HG02970 (cell line): ENCODE data around the gene SLC25A20.
"Not testable (repeated sequence)": the region's sequence is repeated elsewhere in the genome, so short reads cannot be mapped to it uniquely, and the experiment has no call there.

Source experiments
- ATAC-seq: cut with Tn5 transposase; IDR thresholded peaks from one replicate; pipeline ENCODE4 v1.9.1; 2021; ENCODE audit warnings: mild to moderate bottlenecking, moderate library complexity, moderate number of reproducible peaks; ENCODE audit not compliant: unreplicated experiment, low FRiP score

The SLC25A20 gene

DNA sequence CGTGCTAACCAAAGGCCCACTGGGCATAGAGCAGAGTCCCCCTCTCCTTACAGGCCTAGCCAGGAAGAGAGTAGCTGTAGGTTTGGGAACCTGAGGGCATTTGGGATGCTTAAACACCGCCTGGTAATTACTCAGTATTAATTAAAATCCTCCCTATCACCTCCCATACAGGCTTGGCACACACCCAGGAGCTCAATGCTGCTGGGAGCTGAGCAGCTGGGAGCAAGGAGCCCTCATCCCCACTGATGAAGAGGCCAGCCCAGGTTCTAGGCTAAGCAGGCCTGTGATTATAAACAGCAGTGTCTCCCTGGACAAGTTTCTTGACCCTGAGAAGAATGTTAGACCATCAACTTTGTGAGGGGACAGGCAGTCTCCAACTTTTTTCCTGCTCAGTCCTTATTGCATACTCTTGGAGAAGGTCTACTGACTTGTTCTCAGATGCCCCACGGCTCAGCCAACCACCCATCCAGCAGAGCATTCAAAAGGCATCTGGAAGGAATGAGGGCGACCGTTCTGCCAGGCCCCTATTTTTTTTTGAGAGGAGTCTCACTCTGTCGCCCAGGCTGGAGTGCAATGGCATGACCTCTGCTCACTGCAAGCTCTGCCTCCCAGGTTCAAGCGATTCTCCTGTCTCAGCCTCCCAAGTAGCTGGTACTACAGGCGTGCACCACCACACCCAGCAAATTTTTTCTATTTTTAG, 49.7 kb downstream of the SLC25A20 start:
- ATAC-seq, result no peak

- ATAC-seq, result peak; percentile 86
Observed at GRCh38 chr3:48847504-48848423, 50.9 kb downstream of the SLC25A20 start, which contains the start of gene PRKAR2A. PRKAR2A (minus strand) TSS chr3:48847874; CDS start chr3:48847596, 278 bp downstream.

DNA sequence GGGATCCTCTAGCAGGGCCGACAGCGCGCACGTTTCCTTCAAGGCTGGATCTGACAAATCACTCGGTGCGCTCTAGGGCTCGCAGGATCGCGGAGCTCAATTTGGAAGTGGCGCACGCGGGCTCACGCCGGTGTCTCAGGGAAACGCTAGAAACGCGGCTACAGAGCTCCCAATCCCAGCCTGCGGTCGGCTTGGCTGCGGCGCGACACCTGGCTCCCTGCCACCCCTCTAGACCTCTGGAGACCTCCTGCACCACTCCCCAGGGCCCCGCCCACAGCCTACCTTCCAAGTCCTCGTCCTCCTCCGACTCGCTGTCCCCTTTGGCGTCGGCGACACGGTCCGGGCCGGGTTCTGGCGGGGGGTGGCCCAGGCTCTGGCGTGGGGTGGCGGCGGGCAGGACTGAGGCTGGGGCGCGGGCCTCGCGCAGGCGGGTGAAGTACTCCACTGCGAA, 51.6 kb downstream of the SLC25A20 start:
- no peak for ATAC-seq

DNA sequence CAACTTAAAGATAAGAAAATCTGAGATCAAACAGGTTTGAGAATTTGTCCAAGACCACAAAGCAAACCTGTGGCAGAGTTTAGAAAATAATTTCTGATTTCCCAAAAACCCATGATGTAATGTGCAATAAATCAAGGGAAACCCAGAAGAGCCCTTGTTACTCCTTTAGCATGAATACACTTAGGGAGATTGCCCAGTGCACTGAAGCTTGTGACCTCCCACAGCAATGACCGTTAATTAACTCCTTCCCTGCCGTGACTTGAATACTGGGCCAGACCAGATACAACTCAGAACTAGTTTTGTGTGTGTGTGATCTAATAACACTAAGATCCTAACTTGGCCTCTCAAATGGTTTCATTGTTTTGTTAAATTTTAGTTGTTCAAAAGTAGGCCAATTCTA, 53.5 kb downstream of the SLC25A20 start:
- no peak for ATAC-seq

DNA sequence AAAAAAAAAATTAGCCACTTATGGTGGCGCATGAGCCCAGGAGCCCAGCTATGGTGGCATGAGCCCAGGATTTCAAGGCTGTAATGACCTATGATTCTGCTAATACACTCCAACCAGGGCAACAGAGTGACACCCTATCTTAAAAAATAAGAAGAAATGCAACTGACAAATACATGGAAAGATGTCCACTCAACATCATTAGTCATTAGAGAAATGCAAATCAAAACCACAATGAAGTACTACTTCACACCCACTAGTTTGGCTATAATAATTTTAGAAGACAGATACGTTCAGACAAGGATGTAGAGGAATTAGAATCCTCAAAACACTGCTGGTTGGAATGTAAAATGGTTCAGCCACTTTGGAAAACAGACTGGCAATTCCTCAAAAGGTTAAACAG, 61.5 kb downstream of the SLC25A20 start:
- ATAC-seq, result no peak

DNA sequence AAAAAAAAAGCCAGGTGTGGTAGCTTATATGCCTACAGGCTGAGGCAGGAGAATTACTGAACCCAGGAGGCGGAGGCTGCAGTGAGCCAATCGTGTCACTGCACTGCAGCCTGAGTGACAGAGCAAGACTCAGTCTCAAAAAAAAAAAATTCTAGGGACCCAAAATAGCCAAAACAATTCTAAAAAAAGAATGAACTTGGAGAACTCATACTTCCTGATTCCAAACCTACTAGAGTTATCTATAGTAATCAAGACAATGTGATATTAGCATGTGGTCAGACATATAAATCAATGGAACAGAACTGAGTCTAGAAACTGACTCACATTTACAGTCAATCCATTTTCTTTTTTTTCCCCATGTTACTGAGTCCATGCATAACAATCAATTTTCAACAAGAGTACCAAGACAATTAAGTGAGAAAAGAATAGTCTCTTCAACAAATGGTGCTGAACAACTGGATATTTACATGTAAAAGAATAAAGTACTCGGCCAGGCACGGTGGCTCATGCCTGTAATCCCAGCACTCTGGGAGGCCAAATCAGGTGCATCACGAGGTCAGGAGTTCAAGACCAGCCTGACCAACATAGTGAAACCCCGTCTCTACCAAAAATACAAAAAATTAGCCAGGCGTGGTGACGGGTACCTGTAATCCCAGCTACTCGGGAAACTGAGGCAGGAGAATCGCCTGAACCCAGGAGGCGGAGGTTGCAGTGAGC, 62.9 kb downstream of the SLC25A20 start:
- ATAC-seq, result no peak

DNA sequence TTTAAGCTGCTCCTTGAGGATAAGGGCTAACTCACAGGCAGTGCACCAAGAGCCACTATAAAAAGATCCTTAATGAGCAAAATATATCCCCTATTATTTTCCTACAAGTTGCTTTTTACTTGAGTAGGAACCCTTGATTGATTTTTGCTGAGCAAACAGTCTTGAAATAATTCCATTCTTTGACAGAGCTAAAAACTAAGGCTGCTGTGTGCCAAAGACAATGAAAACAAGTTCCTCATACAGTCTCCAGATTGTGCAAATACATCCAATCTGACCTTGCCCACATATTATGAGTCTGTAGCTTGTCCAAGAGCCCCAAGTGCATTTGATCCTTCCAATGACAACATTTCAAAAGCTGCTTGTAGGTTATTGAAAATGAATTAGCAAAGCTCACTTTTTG, 66.0 kb downstream of the SLC25A20 start:
- ATAC-seq, result no peak

- no peak for ATAC-seq
Observed at GRCh38 chr3:48830715-48831114, 68.0 kb downstream of the SLC25A20 start.

- ATAC-seq, result not testable (repeated sequence)
Observed at GRCh38 chr3:48829525-48829924, 69.2 kb downstream of the SLC25A20 start.

GRCh38 chr3:48827874-48828273, 70.8 kb downstream of the SLC25A20 start:
- ATAC-seq, result not testable (repeated sequence)

DNA sequence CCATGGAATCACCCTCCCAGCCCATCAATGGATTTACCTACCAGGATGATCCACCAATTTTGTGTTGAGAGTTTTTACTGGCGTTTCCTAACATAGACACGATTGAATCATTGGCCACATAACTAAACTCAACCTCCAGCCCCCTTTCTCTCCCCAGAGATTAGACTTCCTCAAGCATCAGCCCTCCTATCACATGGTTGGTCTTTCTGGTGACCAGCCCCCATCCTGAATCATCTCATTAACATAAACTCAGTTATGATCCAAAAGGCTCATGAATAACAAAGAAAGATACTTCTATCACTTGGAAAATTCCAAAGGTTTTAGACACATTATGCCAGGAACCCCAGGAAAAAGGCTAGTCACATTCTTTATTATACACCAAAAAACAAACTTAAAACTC, 72.2 kb downstream of the SLC25A20 start:
- no peak for ATAC-seq

- no peak for ATAC-seq
Observed at GRCh38 chr3:48820612-48821324, 77.9 kb downstream of the SLC25A20 start.

DNA sequence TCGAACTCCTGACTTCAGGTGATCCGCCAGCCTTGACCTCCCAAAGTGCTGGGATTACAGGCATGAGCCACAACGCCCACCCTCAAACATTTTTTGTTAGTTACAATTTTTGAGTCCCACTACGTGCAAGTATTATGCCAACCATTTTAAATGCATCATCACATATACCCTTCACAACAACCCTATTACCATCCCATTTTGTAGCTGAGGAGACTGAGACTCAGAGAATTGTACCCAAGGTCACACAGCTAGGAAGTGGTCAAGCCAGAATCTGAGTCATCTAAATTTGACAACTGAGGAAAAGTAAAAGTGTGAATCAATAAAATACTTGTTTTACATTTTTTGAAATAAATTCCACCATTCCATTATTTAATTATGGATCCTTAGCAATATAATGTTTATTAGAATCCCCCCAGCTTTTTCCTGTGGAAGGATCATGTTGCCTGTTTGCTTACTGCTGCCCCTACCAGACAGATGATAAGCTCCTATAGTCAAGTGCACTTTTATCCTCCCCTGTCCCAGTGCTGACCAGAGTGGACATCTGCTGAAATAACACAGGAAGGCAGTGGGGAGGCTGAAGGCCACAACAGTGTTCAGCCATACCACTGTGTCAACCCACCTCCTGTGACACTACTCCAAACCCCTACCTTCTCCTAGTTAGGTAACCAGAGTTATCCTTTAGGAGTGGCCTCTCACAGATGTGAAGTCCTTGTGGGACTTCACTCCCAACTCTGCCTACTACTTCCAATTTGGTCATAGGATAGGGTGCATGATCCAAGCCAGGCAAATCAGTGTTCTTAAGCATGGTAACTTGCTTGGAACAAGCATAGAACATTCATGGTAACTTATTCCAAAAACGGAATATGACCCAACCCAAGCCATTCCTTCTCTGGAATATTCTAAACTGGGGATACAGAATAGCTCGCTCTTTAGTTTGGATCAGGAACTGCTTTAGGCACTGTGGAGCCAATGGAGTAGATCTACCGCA, 79.2 kb downstream of the SLC25A20 start:
- no peak for ATAC-seq

DNA sequence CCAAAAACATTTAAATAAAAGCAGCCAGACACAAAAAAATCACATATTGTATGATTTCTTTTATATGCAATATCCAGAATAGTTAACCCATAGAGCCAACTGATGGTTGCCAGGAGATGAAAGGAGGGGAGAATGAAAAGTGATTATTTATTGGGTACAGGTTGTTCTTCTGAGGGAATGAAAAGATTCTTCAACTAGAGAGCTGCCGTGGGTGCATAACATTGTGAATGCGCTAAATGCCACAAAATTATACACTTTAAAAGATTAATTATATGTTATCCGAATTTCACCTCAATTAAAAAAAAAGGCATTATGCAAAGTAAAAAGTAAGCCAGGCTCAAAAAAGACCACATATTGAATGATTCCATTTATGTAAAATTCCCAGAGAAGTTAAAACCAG, 87.2 kb downstream of the SLC25A20 start:
- no peak for ATAC-seq
